Measurements from ENCODE around the gene ATAT1. TPM values are rescaled to one million over a fixed set of nuclear protein-coding genes. Genes with fewer than 3 reads are reported as not detected.

Gene ATAT1
- total and polyA plus RNA-seq, 2 of the 13 experiments (the other 11 are each of a cell fraction or from before 2014, with no cell fraction given) = 9.2 to 23.6 TPM

DNA sequence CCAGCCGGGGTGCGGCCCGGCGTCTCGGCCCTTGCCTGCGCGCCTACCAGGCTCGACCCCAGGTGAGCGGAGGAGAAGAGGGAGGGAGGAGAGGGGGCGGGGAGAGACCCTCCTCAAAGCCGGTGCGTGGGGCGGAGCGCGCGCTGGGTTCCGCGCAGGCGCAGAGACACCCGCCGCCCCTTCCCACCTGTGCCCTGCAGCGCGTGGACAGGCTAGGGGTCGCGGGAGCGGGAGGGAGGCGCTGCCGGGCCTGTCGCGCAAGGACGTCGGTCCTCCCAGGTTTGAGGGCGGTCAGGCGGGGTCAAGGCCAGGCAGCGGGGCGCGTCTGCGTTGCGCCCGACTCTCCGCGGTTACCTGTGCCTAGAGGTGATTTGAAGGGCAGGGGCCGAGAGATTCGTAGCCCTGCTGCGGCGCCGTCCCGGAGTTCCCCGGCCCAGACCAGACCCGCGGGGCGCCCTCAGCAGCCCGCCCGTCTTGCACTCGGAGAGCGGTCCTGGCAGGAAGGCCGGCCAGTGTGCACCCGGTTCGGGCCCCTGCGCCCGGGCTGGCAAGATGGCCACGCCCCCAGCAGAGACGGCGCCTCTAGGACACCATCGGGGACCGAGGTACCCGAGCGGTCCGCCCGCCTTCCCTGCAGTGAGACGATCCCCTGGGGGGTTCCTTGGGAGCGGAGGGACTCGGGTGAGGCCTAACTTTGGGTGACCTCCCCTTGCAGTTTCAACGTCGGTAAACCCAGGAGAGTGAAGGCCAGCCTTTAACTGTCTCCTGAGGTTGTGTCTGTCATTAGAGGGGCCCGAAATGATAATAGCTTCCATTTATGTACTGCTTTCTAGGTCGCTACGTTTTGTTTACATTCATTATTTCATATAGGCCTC is 20.8 kb downstream of the ATAT1 start (continued):
- TF ChIP-seq MED1 (CRISPR knock-in tag; IDR thresholded peaks at IDR 0.05) = peak; percentile 90
- peak; percentile 80; the same call in 1 of the 2 replicates for TF ChIP-seq ZNF737 (CRISPR knock-in tag; IDR thresholded peaks at IDR 0.05; ENCODE audit: borderline replicate concordance)
- TF ChIP-seq, protein P1, sequence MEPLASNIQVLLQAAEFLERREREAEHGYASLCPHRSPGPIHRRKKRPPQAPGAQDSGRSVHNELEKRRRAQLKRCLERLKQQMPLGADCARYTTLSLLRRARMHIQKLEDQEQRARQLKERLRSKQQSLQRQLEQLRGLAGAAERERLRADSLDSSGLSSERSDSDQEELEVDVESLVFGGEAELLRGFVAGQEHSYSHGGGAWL (CRISPR knock-in tag; IDR thresholded peaks at IDR 0.05) = peak; percentile 95
- peak; percentile 47; the same call in 1 of the 2 replicates for TF ChIP-seq FOSL1 (CRISPR knock-in tag; IDR thresholded peaks at IDR 0.05; ENCODE audit: borderline replicate concordance)
- TF ChIP-seq GATAD1 (CRISPR knock-in tag; IDR thresholded peaks at IDR 0.05) = peak; percentile 73
- TF ChIP-seq, protein P2, sequence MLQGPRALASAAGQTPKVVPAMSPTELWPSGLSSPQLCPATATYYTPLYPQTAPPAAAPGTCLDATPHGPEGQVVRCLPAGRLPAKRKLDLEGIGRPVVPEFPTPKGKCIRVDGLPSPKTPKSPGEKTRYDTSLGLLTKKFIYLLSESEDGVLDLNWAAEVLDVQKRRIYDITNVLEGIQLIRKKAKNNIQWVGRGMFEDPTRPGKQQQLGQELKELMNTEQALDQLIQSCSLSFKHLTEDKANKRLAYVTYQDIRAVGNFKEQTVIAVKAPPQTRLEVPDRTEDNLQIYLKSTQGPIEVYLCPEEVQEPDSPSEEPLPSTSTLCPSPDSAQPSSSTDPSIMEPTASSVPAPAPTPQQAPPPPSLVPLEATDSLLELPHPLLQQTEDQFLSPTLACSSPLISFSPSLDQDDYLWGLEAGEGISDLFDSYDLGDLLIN (CRISPR knock-in tag; IDR thresholded peaks at IDR 0.05; ENCODE audit: borderline replicate concordance) = peak; percentile 93; the same call in 1 of the 2 replicates
- TF ChIP-seq ZBTB1 (CRISPR knock-in tag; IDR thresholded peaks at IDR 0.05; ENCODE audit: borderline replicate concordance) = no peak
- TF ChIP-seq ZNF720 (CRISPR knock-in tag; IDR thresholded peaks at IDR 0.05) = no peak
- TF ChIP-seq, protein P3, sequence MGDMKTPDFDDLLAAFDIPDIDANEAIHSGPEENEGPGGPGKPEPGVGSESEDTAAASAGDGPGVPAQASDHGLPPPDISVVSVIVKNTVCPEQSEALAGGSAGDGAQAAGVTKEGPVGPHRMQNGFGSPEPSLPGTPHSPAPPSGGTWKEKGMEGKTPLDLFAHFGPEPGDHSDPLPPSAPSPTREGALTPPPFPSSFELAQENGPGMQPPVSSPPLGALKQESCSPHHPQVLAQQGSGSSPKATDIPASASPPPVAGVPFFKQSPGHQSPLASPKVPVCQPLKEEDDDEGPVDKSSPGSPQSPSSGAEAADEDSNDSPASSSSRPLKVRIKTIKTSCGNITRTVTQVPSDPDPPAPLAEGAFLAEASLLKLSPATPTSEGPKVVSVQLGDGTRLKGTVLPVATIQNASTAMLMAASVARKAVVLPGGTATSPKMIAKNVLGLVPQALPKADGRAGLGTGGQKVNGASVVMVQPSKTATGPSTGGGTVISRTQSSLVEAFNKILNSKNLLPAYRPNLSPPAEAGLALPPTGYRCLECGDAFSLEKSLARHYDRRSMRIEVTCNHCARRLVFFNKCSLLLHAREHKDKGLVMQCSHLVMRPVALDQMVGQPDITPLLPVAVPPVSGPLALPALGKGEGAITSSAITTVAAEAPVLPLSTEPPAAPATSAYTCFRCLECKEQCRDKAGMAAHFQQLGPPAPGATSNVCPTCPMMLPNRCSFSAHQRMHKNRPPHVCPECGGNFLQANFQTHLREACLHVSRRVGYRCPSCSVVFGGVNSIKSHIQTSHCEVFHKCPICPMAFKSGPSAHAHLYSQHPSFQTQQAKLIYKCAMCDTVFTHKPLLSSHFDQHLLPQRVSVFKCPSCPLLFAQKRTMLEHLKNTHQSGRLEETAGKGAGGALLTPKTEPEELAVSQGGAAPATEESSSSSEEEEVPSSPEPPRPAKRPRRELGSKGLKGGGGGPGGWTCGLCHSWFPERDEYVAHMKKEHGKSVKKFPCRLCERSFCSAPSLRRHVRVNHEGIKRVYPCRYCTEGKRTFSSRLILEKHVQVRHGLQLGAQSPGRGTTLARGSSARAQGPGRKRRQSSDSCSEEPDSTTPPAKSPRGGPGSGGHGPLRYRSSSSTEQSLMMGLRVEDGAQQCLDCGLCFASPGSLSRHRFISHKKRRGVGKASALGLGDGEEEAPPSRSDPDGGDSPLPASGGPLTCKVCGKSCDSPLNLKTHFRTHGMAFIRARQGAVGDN (CRISPR knock-in tag; IDR thresholded peaks at IDR 0.05) = peak; percentile 98
- TF ChIP-seq ZFAT (CRISPR knock-in tag; conservative IDR thresholded peaks at IDR 0.05) = 0 out of 2 replicates have a peak, but pooled peaks have one; percentile 77
- TF ChIP-seq ZFP36L2 (CRISPR knock-in tag; IDR thresholded peaks at IDR 0.05) = peak; percentile 17
- TF ChIP-seq, protein P4, sequence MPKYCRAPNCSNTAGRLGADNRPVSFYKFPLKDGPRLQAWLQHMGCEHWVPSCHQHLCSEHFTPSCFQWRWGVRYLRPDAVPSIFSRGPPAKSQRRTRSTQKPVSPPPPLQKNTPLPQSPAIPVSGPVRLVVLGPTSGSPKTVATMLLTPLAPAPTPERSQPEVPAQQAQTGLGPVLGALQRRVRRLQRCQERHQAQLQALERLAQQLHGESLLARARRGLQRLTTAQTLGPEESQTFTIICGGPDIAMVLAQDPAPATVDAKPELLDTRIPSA (CRISPR knock-in tag; IDR thresholded peaks at IDR 0.05; ENCODE audit: borderline replicate concordance) = peak; percentile 89; the same call in 1 of the 2 replicates
- peak; percentile 95 for TF ChIP-seq ATF7-NPFF (CRISPR knock-in tag; IDR thresholded peaks at IDR 0.05; ENCODE audit: low read depth)
- TF ChIP-seq AGO1 (IDR thresholded peaks at IDR 0.05; ENCODE audit: low read depth, low read length, poor library complexity, severe bottlenecking) = peak; percentile 91
- TF ChIP-seq ZNF564 (CRISPR knock-in tag; IDR thresholded peaks at IDR 0.05) = peak; percentile 81; the same call in 1 of the 2 replicates
- no peak for TF ChIP-seq ZC3H4 (CRISPR knock-in tag; IDR thresholded peaks at IDR 0.05; ENCODE audit: borderline replicate concordance)
- TF ChIP-seq SP5 (CRISPR knock-in tag; IDR thresholded peaks at IDR 0.05; ENCODE audit: borderline replicate concordance, low read depth) = peak; percentile 56; the same call in 1 of the 2 replicates
- TF ChIP-seq, protein P5, sequence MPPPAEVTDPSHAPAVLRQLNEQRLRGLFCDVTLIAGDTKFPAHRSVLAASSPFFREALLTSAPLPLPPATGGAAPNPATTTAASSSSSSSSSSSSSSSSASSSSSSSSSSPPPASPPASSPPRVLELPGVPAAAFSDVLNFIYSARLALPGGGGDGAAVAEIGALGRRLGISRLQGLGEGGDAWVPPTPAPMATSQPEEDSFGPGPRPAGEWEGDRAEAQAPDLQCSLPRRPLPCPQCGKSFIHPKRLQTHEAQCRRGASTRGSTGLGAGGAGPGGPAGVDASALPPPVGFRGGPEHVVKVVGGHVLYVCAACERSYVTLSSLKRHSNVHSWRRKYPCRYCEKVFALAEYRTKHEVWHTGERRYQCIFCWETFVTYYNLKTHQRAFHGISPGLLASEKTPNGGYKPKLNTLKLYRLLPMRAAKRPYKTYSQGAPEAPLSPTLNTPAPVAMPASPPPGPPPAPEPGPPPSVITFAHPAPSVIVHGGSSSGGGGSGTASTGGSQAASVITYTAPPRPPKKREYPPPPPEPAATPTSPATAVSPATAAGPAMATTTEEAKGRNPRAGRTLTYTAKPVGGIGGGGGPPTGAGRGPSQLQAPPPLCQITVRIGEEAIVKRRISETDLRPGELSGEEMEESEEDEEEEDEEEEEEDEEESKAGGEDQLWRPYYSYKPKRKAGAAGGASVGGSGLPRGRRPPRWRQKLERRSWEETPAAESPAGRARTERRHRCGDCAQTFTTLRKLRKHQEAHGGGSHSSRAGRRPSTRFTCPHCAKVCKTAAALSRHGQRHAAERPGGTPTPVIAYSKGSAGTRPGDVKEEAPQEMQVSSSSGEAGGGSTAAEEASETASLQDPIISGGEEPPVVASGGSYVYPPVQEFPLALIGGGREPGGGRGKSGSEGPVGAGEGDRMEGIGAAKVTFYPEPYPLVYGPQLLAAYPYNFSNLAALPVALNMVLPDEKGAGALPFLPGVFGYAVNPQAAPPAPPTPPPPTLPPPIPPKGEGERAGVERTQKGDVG (CRISPR knock-in tag; IDR thresholded peaks at IDR 0.05; ENCODE audit: borderline replicate concordance) = peak; percentile 99
